T-cell (primary cell): ENCODE data around the gene MIAT. TPM values are rescaled to one million over a fixed set of nuclear protein-coding genes. Genes with fewer than 3 reads are reported as not detected.

Experiments used
- ATAC-seq, 4 experiments: fragments of 200-7000 bp in 3 of 4; fragments of 150-1000 bp in 1 of 4; cut with Tn5 transposase; replicated peaks in 1 of 4; 1 replicate in 3 of 4; 2 replicates in 1 of 4; pipeline ENCODE4 v1.10.0; 2021; ENCODE audit warnings: moderate library complexity in 3 of 4, mild to moderate bottlenecking in 2 of 4, moderate number of reproducible peaks in 1 of 4
- CTCF ChIA-PET, 2 donors: fragments of 300-600 bp; sonication (Branson Sonifier 250); formaldehyde crosslinking; loops; one replicate each; lab custom pipeline; 2022; ENCODE audit warnings: antibody characterized with exemption in 2 of 2; lab: Charles Lee
- POLR2A ChIA-PET, 2 donors: fragments of 300-600 bp; sonication (Branson Sonifier 250); formaldehyde crosslinking; loops; one replicate each; lab custom pipeline; 2022; ENCODE audit warnings: antibody characterized with exemption in 2 of 2; lab: Charles Lee
- DNase-seq, 35 experiments: peaks; one replicate each; pipeline versions ENCODE4 v3.0.0 to v3.0.0-alpha.2; 2013 to 2023
- H3K27ac ChIP-seq: one replicate; pipeline ENCODE4 v1.5.1; 2013; ENCODE audit warnings: low read length
- H3K27me3 ChIP-seq, 2 experiments: replicated peaks in 1 of 2; 1 replicate in 1 of 2; 2 replicates in 1 of 2; pipeline versions ENCODE4 v1.6.1 to v1.7.0; 2013; ENCODE audit warnings: low read length in 1 of 2, mixed read lengths in 1 of 2; ENCODE audit not compliant: control insufficient read depth in 2 of 2, insufficient read depth in 2 of 2; ENCODE audit errors: extremely low read depth in 1 of 2
- H3K36me3 ChIP-seq, 2 donors: 1 replicate in 1 of 2; 2 replicates in 1 of 2; pipeline versions ENCODE4 v1.6.1 to v1.7.0; 2013; ENCODE audit warnings: low read length in 1 of 2; ENCODE audit not compliant: control insufficient read depth in 2 of 2, insufficient read depth in 1 of 2; ENCODE audit errors: extremely low read depth in 1 of 2
- H3K4me1 ChIP-seq, 2 experiments: 1 replicate in 1 of 2; 2 replicates in 1 of 2; pipeline versions ENCODE4 v1.6.1 to v1.7.0; 2013; ENCODE audit warnings: low read length in 2 of 2, mixed read lengths in 1 of 2; ENCODE audit not compliant: insufficient read depth in 2 of 2, control insufficient read depth in 1 of 2; ENCODE audit errors: extremely low read depth in 1 of 2
- H3K4me3 ChIP-seq, 2 donors: 1 replicate in 1 of 2; 2 replicates in 1 of 2; pipeline versions ENCODE4 v1.5.1 to v1.7.0; 2013; ENCODE audit warnings: mild to moderate bottlenecking in 2 of 2, low read length in 1 of 2, moderate library complexity in 1 of 2; ENCODE audit not compliant: control insufficient read depth in 1 of 2; ENCODE audit errors: extremely low read depth in 1 of 2
- H3K9me3 ChIP-seq: 2 replicates; pipeline ENCODE4 v1.7.0; 2013
- H3K27ac Mint-ChIP-seq, 2 donors: one replicate each; pipeline ENCODE4 v1.8.0; 2020 to 2021; ENCODE audit warnings: mild to moderate bottlenecking in 2 of 2, mixed read lengths in 2 of 2
- H3K27me3 Mint-ChIP-seq, 2 donors: one replicate each; pipeline ENCODE4 v1.8.0; 2021 to 2022; ENCODE audit warnings: mixed read lengths in 2 of 2
- H3K36me3 Mint-ChIP-seq: one replicate; pipeline ENCODE4 v1.8.0; 2021; ENCODE audit warnings: mixed read lengths
- H3K4me1 Mint-ChIP-seq, 3 donors: one replicate each; pipeline ENCODE4 v1.8.0; 2020 to 2022; ENCODE audit warnings: mixed read lengths in 3 of 3, mild to moderate bottlenecking in 1 of 3
- H3K4me3 Mint-ChIP-seq, 3 donors: one replicate each; pipeline ENCODE4 v1.8.0; 2020 to 2022; ENCODE audit warnings: mild to moderate bottlenecking in 3 of 3, mixed read lengths in 3 of 3, moderate library complexity in 3 of 3
- H3K9me3 Mint-ChIP-seq, 3 donors: one replicate each; pipeline ENCODE4 v1.8.0; 2020 to 2022; ENCODE audit warnings: mixed read lengths in 3 of 3
- WGBS: methylation state at CpG from one replicate; pipeline ENCODE4 v1.1.5; 2013; ENCODE audit warnings: missing lambda C conversion rate; ENCODE audit not compliant: insufficient coverage; 5-methylcytosine and 5-hydroxymethylcytosine counted together
- total RNA-seq, 35 experiments: library from RNA in 6 of 35; stranded (reverse) in 6 of 35; fragments of 120-200 nt in 1 of 35; gene quantifications; one replicate each; pipeline versions ENCODE4 v1.2.1 to v1.2.4 and lab custom pipeline; 2013 to 2026

The MIAT gene
- total RNA-seq (100 to 1,000 TPM in 3 of 5 donors, 10 to 100 TPM in 2; 45.8 to 237 (median 207) TPM), total RNA-seq (lab: John Stamatoyannopoulos, UW) (41.2 to 1,302 (median 304) reads per million in 29 experiments)
- 46.1 TPM for total RNA-seq (2013)

DNA sequence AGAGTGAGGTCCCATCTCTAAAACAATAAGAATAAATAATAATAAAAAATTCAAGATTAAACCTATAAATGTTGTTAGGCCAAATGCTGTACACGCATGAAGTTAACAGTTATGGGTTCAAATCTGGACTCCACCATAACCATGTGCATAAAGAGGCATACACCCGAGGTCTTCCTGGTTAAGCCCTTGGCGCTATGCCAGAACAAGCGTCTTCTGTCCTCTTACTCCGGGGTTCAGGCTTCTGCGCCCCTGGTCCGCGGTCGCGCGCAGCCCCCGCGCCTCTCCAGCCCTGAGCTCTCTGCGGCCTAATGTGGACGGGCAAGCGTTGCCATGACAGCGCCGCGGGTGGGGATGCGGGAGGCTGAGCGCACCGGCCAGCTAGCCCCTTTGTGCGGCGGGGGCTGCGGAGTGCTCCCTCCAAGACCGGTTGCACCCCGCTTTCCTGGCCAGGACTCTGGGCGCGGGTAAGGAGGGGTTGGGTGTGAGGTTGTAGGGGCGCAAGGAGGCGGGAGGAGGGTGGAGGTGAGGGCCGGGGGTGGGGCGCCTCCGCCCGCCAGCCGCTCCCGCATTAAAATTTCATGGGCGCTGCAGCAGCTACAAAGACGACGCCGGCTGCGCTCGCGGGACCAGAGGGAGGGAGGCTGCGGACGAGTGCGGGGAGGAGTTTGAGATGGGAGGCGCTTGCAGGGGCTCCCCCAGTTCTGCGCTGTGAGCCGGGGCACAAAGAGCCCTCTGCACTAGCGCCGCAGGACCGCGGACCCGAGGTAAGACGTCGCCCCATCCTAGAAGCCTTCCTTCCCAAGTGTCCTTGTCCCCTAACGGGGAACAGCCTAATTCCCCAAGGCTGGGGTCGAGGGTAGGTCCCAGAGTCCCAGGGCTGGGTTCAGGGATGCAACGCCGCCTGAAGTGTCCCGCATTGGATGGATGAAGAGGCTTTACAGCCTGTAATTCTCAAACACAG is at the start of gene MIAT:
Gene MIAT, plus strand, starts transcription at position 698 of the 961 bp plus-strand sequence.
- peaks cover 7 to 31% of the 10 kb centered on the region in 2 experiments for H3K4me1 ChIP-seq
- H3K27ac ChIP-seq, result no peak within 1 kb of the TSS
- H3K27me3 ChIP-seq, result peaks cover 0 to 22% of the 10 kb centered on the region in 2 experiments
- Mint-ChIP-seq H3K9me3 (no peaks in the 10 kb centered on the region), H3K27ac (peak within 1 kb of the TSS; percentile 89 to 93), H3K4me1 (peaks cover 25 to 31% (median 27%) of the 10 kb centered on the region in 3 donors), H3K4me3 (peak within 1 kb of the TSS; percentile 90 to 93 (median 91)), H3K27me3 (no peaks in the 10 kb centered on the region), H3K36me3 (no peaks in the 10 kb centered on the region)
- POLR2A ChIA-PET, result interaction anchor here in 1 of 2 donors (0.5 to 0.6 kb wide), 2 partner anchors 142 to 229 kb away, joined by 3 read pairs; no protein-coding TSS in a partner anchor
- no peaks in the 10 kb centered on the region for H3K36me3 ChIP-seq
- CTCF ChIA-PET, result interaction anchor here (0.5 to 1.3 kb wide), 4 partner anchors 8 to 17 kb away, joined by 3 to 6 read pairs (median 4); no protein-coding TSS in a partner anchor
- DNase-seq, result peak; percentile 41 to 83 (median 64)
- peak within 1 kb of the TSS; percentile 62 to 67 for H3K4me3 ChIP-seq
- under 1% methylated on average over 53 of the region's 62 CpGs for WGBS
- ATAC-seq, result peak; percentile 81 to 91 (median 81)
- no peaks in the 10 kb centered on the region for H3K9me3 ChIP-seq

GRCh38 chr22:26608129-26608528 is 49.3 kb upstream of the MIAT start:
- no peaks in the 10 kb centered on the region for H3K36me3 ChIP-seq
- peaks cover 0 to 3% of the 10 kb centered on the region in 2 experiments for H3K27me3 ChIP-seq
- Mint-ChIP-seq H3K36me3 (no peaks in the 10 kb centered on the region), H3K9me3 (no peaks in the 10 kb centered on the region), H3K27ac (no peak overlapping the region), H3K4me3 (no peak overlapping the region), H3K4me1 (peaks cover 15 to 29% (median 19%) of the 10 kb centered on the region in 3 donors), H3K27me3 (peaks cover 0 to 5% of the 10 kb centered on the region in 2 donors)
- H3K4me1 ChIP-seq, result peaks cover 0 to 27% of the 10 kb centered on the region in 2 experiments
- no peak overlapping the region for H3K27ac ChIP-seq
- ChIA-PET CTCF (interaction anchor here (0.5 to 0.6 kb wide), 2 partner anchors 59 to 223 kb away, joined by 4 to 7 read pairs; no protein-coding TSS in a partner anchor), POLR2A (no interaction called here)
- no peaks in the 10 kb centered on the region for H3K9me3 ChIP-seq
- WGBS, result no CpG with 5 or more reads among the region's 2 CpGs
- no peak for ATAC-seq
- H3K4me3 ChIP-seq, result no peak overlapping the region
- DNase-seq, result no peak

DNA sequence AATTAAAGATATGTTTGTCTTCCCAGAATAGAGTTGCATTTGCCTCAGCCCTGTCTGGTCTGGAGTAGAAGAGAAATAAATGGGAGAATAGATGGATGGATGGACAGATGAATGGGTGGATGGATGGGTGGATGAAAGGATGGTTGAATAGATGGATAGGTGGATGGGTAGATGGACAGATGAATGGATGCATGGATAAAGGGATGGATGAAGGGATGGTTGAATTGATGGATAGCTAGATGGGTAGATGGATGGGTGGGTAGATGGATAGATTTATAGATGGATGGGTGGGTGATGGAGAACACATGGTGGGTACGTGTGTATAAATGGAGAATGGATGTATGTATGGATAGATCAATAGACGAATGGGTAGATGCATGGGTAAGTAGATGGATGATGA is 48.1 kb upstream of the MIAT start:
- Histone ChIP-seq H3K9me3 (no peaks in the 10 kb centered on the region), H3K4me1 (peaks cover 0 to 27% of the 10 kb centered on the region in 2 experiments), H3K27ac (no peak overlapping the region), H3K27me3 (peaks cover 0 to 3% of the 10 kb centered on the region in 2 experiments), H3K36me3 (no peaks in the 10 kb centered on the region), H3K4me3 (no peak overlapping the region)
- ChIA-PET POLR2A (interaction anchor here in 1 of 2 donors (0.6 kb wide), 1 partner anchor 223 kb away, joined by 3 read pairs; no protein-coding TSS in a partner anchor), CTCF (no interaction called here)
- Mint-ChIP-seq H3K27ac (no peak overlapping the region), H3K36me3 (no peaks in the 10 kb centered on the region), H3K27me3 (peaks cover under 1 to 5% of the 10 kb centered on the region in 2 donors), H3K4me1 (peaks cover 13 to 27% (median 15%) of the 10 kb centered on the region in 3 donors), H3K9me3 (no peaks in the 10 kb centered on the region), H3K4me3 (no peak overlapping the region)
- ATAC-seq (no peak), DNase-seq (no peak)
- 97% methylated on average over 2 of the region's 2 CpGs for WGBS

GRCh38 chr22:26610072-26610958 is 47.1 kb upstream of the MIAT start:
- Mint-ChIP-seq H3K36me3 (no peaks in the 10 kb centered on the region), H3K27ac (peak overlapping the region; percentile 84 to 86), H3K4me1 (peaks cover 13 to 29% (median 14%) of the 10 kb centered on the region in 3 donors), H3K27me3 (peaks cover 2 to 5% of the 10 kb centered on the region in 2 donors), H3K9me3 (no peaks in the 10 kb centered on the region), H3K4me3 (no peak overlapping the region)
- Histone ChIP-seq H3K27ac (peak overlapping the region; percentile 41), H3K27me3 (peaks cover 0 to 6% of the 10 kb centered on the region in 2 experiments), H3K9me3 (no peaks in the 10 kb centered on the region), H3K4me3 (no peak overlapping the region), H3K4me1 (peaks cover 0 to 28% of the 10 kb centered on the region in 2 experiments), H3K36me3 (no peaks in the 10 kb centered on the region)
- ATAC-seq (peak; percentile 28 to 83 (median 70)), DNase-seq (peak in 11 of 35 experiments; percentile 5 to 53 (median 21))
- ChIA-PET POLR2A (no interaction called here), CTCF (interaction anchor here in 1 of 2 donors (0.7 to 1.1 kb wide), 2 partner anchors 14 to 62 kb away, joined by 3 to 4 read pairs; no protein-coding TSS in a partner anchor)
- WGBS, result 48% methylated on average over 9 of the region's 12 CpGs

- Histone ChIP-seq H3K9me3 (no peaks in the 10 kb centered on the region), H3K4me1 (peaks cover 0 to 28% of the 10 kb centered on the region in 2 experiments), H3K36me3 (no peaks in the 10 kb centered on the region), H3K27me3 (peaks cover 0 to 6% of the 10 kb centered on the region in 2 experiments), H3K27ac (no peak overlapping the region), H3K4me3 (no peak overlapping the region)
- Mint-ChIP-seq H3K27me3 (peaks cover 2 to 5% of the 10 kb centered on the region in 2 donors), H3K4me1 (peaks cover 13 to 29% (median 14%) of the 10 kb centered on the region in 3 donors), H3K9me3 (no peaks in the 10 kb centered on the region), H3K27ac (no peak overlapping the region), H3K36me3 (no peaks in the 10 kb centered on the region), H3K4me3 (no peak overlapping the region)
- DNase-seq (no peak), ATAC-seq (no peak)
- 60% methylated on average over 1 of the region's 2 CpGs for WGBS
- POLR2A ChIA-PET, result no interaction called here
- CTCF ChIA-PET, result interaction anchor here in 1 of 2 donors (0.7 to 1.1 kb wide), 2 partner anchors 14 to 63 kb away, joined by 3 to 4 read pairs; no protein-coding TSS in a partner anchor
Observed at GRCh38 chr22:26610996-26611395, 46.4 kb upstream of the MIAT start.
